Lung microvascular endothelial cell (primary cell): Measurements from ENCODE around the gene ANKRD50. TPM values are rescaled to one million over a fixed set of nuclear protein-coding genes. Genes with fewer than 3 reads are reported as not detected.

ENCODE experiments used
- DNase-seq, 2 donors: peaks; one replicate each; pipeline versions ENCODE4 v3.0.0 to v3.0.0-alpha.2; 2010; ENCODE audit warnings: low read depth in 2 of 2
- total RNA-seq: library from RNA; depleted of rRNA; stranded (reverse); fragments of >200 nt; gene quantifications from 2 replicates; pipeline ENCODE4 v1.2.1, GENCODE V29; 2014

ANKRD50 gene
- total RNA-seq, 1 donor from 2014 or later: 64.3 TPM

- DNase-seq: peak; percentile 26 to 70
These were observed 77.2 kb downstream of the ANKRD50 start for GRCh38 chr4:124635331-124635730.

GRCh38 chr4:124633285-124633941 is 79.1 kb downstream of the ANKRD50 start:
- no peak for DNase-seq

DNA sequence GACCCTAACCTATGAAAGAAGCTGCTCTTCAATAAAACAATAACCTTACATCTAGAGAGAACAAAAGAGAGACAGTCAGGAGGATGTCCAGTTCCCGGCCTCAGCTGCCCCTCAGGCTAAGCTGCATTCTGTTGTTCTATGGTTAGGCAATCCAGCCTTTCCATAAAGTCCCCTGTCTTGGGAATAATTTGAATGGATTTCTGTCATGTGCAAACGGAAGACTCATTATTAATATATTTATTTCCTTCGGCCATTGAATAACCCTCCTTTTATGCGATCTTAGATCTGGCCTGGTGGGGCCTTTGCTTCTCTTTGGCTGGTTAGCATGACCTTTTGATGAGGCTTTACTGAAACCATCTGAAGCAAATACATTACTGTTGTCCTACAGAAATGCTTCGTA is 80.1 kb downstream of the ANKRD50 start:
- DNase-seq: no peak

- DNase-seq: peak; percentile 30 to 99
These were observed 80.8 kb downstream of the ANKRD50 start for GRCh38 chr4:124631760-124632159.

- DNase-seq: no peak
These were observed 82.9 kb downstream of the ANKRD50 start for GRCh38 chr4:124629681-124630080.
